Brain microvascular endothelial cell (primary cell): ENCODE measurements around the gene FRMPD4.

Experiments
- DNase-seq: peaks from one replicate; pipeline ENCODE4 v3.0.0-alpha.2; 2020
- H3K27ac ChIP-seq: fragments of 250-450 bp; sonication (Bioruptor Pico); 2 replicates; pipeline ENCODE4 v1.5.1; 2020; ENCODE audit warnings: mild to moderate bottlenecking, moderate library complexity
- H3K27me3 ChIP-seq: fragments of 250-450 bp; sonication (Bioruptor Pico); replicated peaks from 2 replicates; pipeline ENCODE4 v1.5.1; 2020; ENCODE audit warnings: mild to moderate bottlenecking
- H3K36me3 ChIP-seq: fragments of 250-450 bp; sonication (Bioruptor Pico); replicated peaks from 2 replicates; pipeline ENCODE4 v1.5.1; 2020; ENCODE audit warnings: mild to moderate bottlenecking
- H3K4me3 ChIP-seq: 2 replicates; pipeline ENCODE4 v1.5.1; 2011; ENCODE audit warnings: low read depth, mild to moderate bottlenecking, control low read depth, low read length, moderate library complexity
- in situ Hi-C: cut with HindIII; loops from 2 replicates; pipeline ENCODE4 v1.10.0; 2017; ENCODE audit warnings: low sequenced_read_pairs, low pct_ligation_motif_present
- TF ChIP-seq, protein P1 (sequence below): IDR thresholded peaks from 2 replicates; pipeline ENCODE4 v1.5.1; 2011; ENCODE audit warnings: low read depth, mild to moderate bottlenecking, moderate library complexity, low read length, control low read depth, inconsistent platforms; ENCODE audit errors: missing control alignments

FRMPD4 gene

DNA sequence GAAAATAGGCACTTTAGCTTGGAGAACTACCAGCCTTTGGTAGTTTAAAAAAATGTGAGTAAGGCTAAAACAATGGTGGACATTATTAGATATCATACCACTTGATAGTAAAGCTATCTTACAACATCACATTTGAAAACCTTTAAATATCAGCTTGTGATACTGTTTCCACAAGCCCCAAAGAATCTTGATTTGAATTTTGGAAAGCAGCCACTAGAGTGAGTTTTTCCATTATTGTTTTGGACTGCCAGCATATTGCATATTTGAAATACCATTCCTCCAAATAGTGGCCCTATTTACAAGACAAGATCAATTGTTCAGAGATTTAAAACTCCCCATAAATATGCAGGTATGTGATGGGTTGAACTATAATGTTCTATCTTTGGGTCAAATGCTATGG lies 349.9 kb downstream of the FRMPD4 start:
- TF ChIP-seq, protein P1, sequence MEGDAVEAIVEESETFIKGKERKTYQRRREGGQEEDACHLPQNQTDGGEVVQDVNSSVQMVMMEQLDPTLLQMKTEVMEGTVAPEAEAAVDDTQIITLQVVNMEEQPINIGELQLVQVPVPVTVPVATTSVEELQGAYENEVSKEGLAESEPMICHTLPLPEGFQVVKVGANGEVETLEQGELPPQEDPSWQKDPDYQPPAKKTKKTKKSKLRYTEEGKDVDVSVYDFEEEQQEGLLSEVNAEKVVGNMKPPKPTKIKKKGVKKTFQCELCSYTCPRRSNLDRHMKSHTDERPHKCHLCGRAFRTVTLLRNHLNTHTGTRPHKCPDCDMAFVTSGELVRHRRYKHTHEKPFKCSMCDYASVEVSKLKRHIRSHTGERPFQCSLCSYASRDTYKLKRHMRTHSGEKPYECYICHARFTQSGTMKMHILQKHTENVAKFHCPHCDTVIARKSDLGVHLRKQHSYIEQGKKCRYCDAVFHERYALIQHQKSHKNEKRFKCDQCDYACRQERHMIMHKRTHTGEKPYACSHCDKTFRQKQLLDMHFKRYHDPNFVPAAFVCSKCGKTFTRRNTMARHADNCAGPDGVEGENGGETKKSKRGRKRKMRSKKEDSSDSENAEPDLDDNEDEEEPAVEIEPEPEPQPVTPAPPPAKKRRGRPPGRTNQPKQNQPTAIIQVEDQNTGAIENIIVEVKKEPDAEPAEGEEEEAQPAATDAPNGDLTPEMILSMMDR = no peak
- Histone ChIP-seq H3K4me3 (no peak overlapping the region), H3K27me3 (no peaks in the 10 kb centered on the region), H3K36me3 (no peaks in the 10 kb centered on the region), H3K27ac (no peak overlapping the region)
- in situ Hi-C loops = no loop called here
- DNase-seq = no peak

DNA sequence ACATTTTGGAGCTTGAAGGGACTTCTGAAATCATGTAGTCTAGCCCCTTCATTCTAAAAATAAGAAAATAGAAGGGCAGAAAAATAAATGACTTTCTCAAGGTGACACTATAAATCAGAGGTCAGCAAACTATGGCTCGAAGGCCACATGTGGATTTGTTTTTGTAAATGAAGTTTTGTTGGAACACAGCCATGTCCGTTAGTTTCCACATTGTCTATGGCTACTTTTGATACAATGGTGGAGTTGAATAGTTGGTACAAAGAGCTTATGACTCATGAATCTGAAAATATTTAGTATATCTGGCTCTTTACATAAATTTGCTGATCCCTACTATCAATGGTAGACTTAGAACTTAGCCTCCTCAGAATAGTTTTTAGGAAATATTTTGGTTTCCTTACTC lies 350.5 kb downstream of the FRMPD4 start:
- no peak for DNase-seq

DNA sequence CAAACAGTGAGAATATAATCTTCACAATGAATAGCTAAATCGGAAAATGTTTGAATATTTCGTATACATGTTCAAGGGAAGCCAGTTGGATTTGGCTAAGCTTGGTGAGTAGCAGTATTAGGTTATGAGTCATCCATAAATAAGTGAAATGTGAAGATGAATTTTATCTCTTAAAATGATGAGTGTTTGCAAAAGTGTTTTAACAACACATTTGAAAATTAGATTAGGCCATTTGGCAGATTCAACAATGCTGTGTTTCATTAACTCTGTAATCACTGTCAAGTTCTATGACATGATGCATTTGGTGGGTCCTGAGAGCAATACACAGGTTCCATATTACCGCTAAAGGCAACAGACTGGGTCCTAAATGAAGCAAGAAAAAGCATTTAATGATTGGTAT lies 351.1 kb downstream of the FRMPD4 start:
- in situ Hi-C loops = no loop called here
- DNase-seq = no peak
- H3K27ac ChIP-seq = no peak overlapping the region
- TF ChIP-seq, protein P1 = no peak
- H3K4me3 ChIP-seq = no peak overlapping the region
- H3K36me3 ChIP-seq = no peaks in the 10 kb centered on the region
- H3K27me3 ChIP-seq = no peaks in the 10 kb centered on the region

More for the DNA sequence above, 350.5 kb downstream of the FRMPD4 start:
- Histone ChIP-seq H3K4me3 (no peak overlapping the region), H3K36me3 (no peaks in the 10 kb centered on the region), H3K27me3 (no peaks in the 10 kb centered on the region), H3K27ac (no peak overlapping the region)
- in situ Hi-C loops = no loop called here
- TF ChIP-seq, protein P1 = no peak

DNA sequence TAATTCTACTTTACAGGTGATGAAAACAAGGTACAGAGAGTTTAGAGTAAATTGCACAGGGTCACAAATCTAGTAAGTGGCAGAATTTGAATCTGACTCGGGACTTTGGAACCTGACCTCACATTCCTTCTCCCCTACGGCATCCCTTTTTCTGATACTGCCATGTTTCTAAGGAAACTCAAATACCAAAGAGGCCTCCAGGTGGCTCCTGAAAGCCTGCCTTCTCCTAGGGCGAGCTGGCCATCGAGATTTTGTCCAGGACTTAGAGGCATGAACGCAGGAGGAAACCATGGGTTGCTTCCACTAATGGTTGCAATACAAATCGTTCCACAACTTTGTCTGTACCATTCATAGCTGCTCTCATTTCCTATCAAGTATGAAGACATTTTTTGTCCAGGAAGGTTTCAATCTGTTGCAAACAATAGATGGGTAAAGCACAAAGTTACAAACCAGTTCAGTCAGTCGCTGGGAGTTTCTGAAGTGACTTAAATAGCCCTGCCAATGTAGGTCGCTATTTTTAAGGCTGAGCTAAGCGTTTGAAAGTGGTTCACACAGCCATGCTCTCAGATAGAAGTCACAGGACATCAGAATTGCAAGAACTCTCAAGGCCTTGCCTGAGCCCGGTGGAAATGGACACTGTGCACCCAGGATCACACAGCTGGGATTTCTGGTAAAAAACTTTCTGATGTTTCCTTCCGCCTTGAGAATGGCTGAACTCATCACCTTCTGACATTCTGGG lies 356.3 kb downstream of the FRMPD4 start:
- H3K36me3 ChIP-seq = no peaks in the 10 kb centered on the region
- no peaks in the 10 kb centered on the region for H3K27me3 ChIP-seq
- no peak overlapping the region for H3K4me3 ChIP-seq
- in situ Hi-C loops = no loop called here
- TF ChIP-seq, protein P1 = no peak
- DNase-seq = no peak
- no peak overlapping the region for H3K27ac ChIP-seq

DNA sequence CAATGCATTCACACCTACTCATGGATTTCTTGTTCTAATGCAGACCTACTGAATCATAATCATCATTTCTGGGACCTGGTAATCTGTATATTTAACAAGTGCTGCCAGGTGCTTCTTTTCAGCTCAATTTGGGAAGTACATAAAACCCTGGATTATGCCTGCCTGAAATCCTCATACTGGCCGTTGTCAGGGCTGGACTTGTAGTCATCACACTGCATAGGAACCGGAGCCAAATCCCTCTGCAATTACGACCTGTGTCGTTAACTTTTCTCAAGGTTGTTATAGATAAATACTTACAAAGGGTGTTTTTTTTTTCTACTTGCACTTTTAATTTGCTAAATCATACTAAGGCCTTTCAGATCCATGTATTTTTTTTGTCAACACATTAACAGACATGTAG lies 358.1 kb downstream of the FRMPD4 start:
- DNase-seq = no peak
- in situ Hi-C loops = no loop called here
- Histone ChIP-seq H3K27ac (no peak overlapping the region), H3K4me3 (no peak overlapping the region), H3K36me3 (no peaks in the 10 kb centered on the region), H3K27me3 (no peaks in the 10 kb centered on the region)
- TF ChIP-seq, protein P1 = no peak
